Trophoblast cell (in vitro differentiated cells and primary cell): ENCODE data around the gene VWA3B.
"Not testable (repeated sequence)": the region's sequence is repeated elsewhere in the genome, so short reads cannot be mapped to it uniquely, and the experiment has no call there.

Source experiments
- DNase-seq, 2 donors: peaks; one replicate each; pipeline ENCODE4 v3.0.0-alpha.2; 2016
- H2AFZ ChIP-seq: 2 replicates; pipeline ENCODE4 v1.6.1; 2013; ENCODE audit warnings: low read length, moderate library complexity, mild to moderate bottlenecking; ENCODE audit not compliant: insufficient read depth, poor library complexity
- H2AK5ac ChIP-seq: 2 replicates; pipeline ENCODE4 v1.6.1; 2013; ENCODE audit warnings: mild to moderate bottlenecking, low read length
- H2BK120ac ChIP-seq: 2 replicates; pipeline ENCODE4 v1.6.1; 2013; ENCODE audit warnings: low read length, mild to moderate bottlenecking, moderate library complexity; ENCODE audit not compliant: insufficient read depth, poor library complexity
- H2BK12ac ChIP-seq: 2 replicates; pipeline ENCODE4 v1.6.1; 2013; ENCODE audit warnings: mild to moderate bottlenecking, low read length, moderate library complexity
- H2BK5ac ChIP-seq: 2 replicates; pipeline ENCODE4 v1.6.1; 2013; ENCODE audit warnings: low read length, low read depth, moderate library complexity, mild to moderate bottlenecking; ENCODE audit not compliant: poor library complexity
- H3K14ac ChIP-seq: 2 replicates; pipeline ENCODE4 v1.6.1; 2013; ENCODE audit warnings: mild to moderate bottlenecking, low read length
- H3K18ac ChIP-seq: 2 replicates; pipeline ENCODE4 v1.6.1; 2013; ENCODE audit warnings: mild to moderate bottlenecking, low read length
- H3K23ac ChIP-seq: 2 replicates; pipeline ENCODE4 v1.6.1; 2013; ENCODE audit warnings: low read length
- H3K27ac ChIP-seq: 2 replicates; pipeline ENCODE4 v1.5.1; 2013; ENCODE audit warnings: low read depth, mild to moderate bottlenecking, inconsistent platforms, low read length, moderate library complexity
- H3K27me3 ChIP-seq: 2 replicates; pipeline ENCODE4 v1.6.1; 2013; ENCODE audit warnings: inconsistent platforms, mild to moderate bottlenecking, low read length, moderate library complexity; ENCODE audit not compliant: insufficient read depth
- H3K36me3 ChIP-seq, 2 experiments: 1 replicate in 1 of 2; 2 replicates in 1 of 2; pipeline ENCODE4 v1.6.1; 2013; ENCODE audit warnings: low read length in 2 of 2, mild to moderate bottlenecking in 2 of 2, moderate library complexity in 1 of 2; ENCODE audit not compliant: insufficient read depth in 2 of 2, control insufficient read depth in 1 of 2
- H3K4ac ChIP-seq: 2 replicates; pipeline ENCODE4 v1.6.1; 2013; ENCODE audit warnings: low read depth, mild to moderate bottlenecking, low read length, moderate library complexity
- H3K4me1 ChIP-seq, 2 experiments: 1 replicate in 1 of 2; 2 replicates in 1 of 2; pipeline ENCODE4 v1.6.1; 2013; ENCODE audit warnings: low read length in 2 of 2, mild to moderate bottlenecking in 2 of 2, moderate library complexity in 1 of 2; ENCODE audit not compliant: insufficient read depth in 2 of 2, control insufficient read depth in 1 of 2
- H3K4me2 ChIP-seq: 2 replicates; pipeline ENCODE4 v1.6.1; 2013; ENCODE audit warnings: inconsistent platforms, mild to moderate bottlenecking, low read length, moderate library complexity
- H3K4me3 ChIP-seq: 2 replicates; pipeline ENCODE4 v1.5.1; 2013; ENCODE audit warnings: mild to moderate bottlenecking, low read depth, low read length, inconsistent platforms
- H3K79me1 ChIP-seq: one replicate; pipeline ENCODE4 v1.6.1; 2013; ENCODE audit warnings: low read length
- H3K79me2 ChIP-seq: 2 replicates; pipeline ENCODE4 v1.6.1; 2013; ENCODE audit warnings: low read length, mild to moderate bottlenecking; ENCODE audit not compliant: control insufficient read depth, insufficient read depth, poor library complexity
- H3K9ac ChIP-seq: 2 replicates; pipeline ENCODE4 v1.6.1; 2013; ENCODE audit warnings: mild to moderate bottlenecking, low read length
- H3K9me3 ChIP-seq: 2 replicates; pipeline ENCODE4 v1.6.1; 2013; ENCODE audit warnings: low read depth, mild to moderate bottlenecking, control low read depth, inconsistent platforms, low read length; ENCODE audit not compliant: insufficient read depth
- H4K12ac ChIP-seq: 2 replicates; pipeline ENCODE4 v1.6.1; 2013; ENCODE audit warnings: low read depth, mild to moderate bottlenecking, low read length, moderate library complexity
- H4K8ac ChIP-seq: 2 replicates; pipeline ENCODE4 v1.6.1; 2013; ENCODE audit warnings: low read depth, mild to moderate bottlenecking, low read length, moderate library complexity
- H4K91ac ChIP-seq: one replicate; pipeline ENCODE4 v1.6.1; 2013; ENCODE audit warnings: low read depth, mild to moderate bottlenecking, low read length, moderate library complexity
- WGBS: extraction: QIAGEN DNeasy Blood & Tissue Kit; methylation state at CpG from one replicate; pipeline ENCODE4 v1.1.7; 2013; ENCODE audit warnings: missing lambda C conversion rate; ENCODE audit not compliant: insufficient read length, insufficient coverage; ENCODE audit errors: extremely low coverage; 5-methylcytosine and 5-hydroxymethylcytosine counted together

VWA3B gene

DNA sequence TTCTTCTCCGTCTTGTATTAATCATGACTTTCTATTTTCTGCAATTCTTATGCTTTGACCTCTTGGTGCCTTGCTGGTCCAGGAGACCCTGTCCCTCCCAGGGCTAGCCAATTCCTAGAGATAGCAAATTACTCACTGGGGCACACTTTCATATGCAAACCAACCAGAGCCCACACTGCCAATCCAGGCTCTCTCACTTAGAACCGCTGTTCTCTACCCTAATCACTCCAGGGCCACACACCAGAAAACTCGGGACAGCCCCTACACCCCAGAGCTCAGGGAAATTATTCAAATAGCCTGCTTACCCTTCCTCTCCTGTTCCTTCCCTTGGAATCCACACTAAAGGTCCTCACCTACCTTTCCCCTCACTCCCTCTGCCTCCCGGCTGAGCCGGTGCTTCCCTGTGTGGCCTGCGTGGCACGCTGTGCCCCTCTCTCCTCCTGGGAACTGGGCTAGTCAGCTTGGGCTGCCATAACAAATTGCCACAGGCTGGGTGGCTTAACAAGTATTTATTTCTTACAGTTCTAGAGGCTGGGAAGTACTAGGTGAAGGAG lies 41.7 kb downstream of the VWA3B start:
- no peaks in the 10 kb centered on the region for H3K4me1 ChIP-seq
- WGBS = no CpG with 5 or more reads among the region's 7 CpGs
- no peak overlapping the region for H3K27ac ChIP-seq
- H3K36me3 ChIP-seq = no peaks in the 10 kb centered on the region
- H2BK12ac ChIP-seq = no peak overlapping the region
- H3K4me3 ChIP-seq = no peak overlapping the region
- no peak overlapping the region for H2BK120ac ChIP-seq
- no peak overlapping the region for H2BK5ac ChIP-seq
- no peak overlapping the region for H2AK5ac ChIP-seq
- DNase-seq = no peak
- no peak overlapping the region for H3K23ac ChIP-seq
- no peaks in the 10 kb centered on the region for H3K79me2 ChIP-seq
- no peak overlapping the region for H4K8ac ChIP-seq
- H3K9me3 ChIP-seq = peaks cover 4% of the 10 kb centered on the region
- H2AFZ ChIP-seq = no peak overlapping the region
- H3K4me2 ChIP-seq = no peak overlapping the region
- no peak overlapping the region for H4K12ac ChIP-seq
- H4K91ac ChIP-seq = no peak overlapping the region
- no peak overlapping the region for H3K14ac ChIP-seq
- H3K18ac ChIP-seq = no peak overlapping the region
- H3K79me1 ChIP-seq = no peaks in the 10 kb centered on the region
- no peak overlapping the region for H3K4ac ChIP-seq
- H3K9ac ChIP-seq = no peak overlapping the region
- H3K27me3 ChIP-seq = no peaks in the 10 kb centered on the region

GRCh38 chr2:98130073-98130472 lies 43.1 kb downstream of the VWA3B start:
- not testable (repeated sequence) for H2AK5ac ChIP-seq, H3K36me3 ChIP-seq, H2BK5ac ChIP-seq, H4K12ac ChIP-seq, H2BK120ac ChIP-seq, H2BK12ac ChIP-seq, H3K9me3 ChIP-seq, H2AFZ ChIP-seq, H3K4me1 ChIP-seq, H3K4ac ChIP-seq, H3K27ac ChIP-seq, H3K23ac ChIP-seq, H3K14ac ChIP-seq, H4K8ac ChIP-seq, H3K9ac ChIP-seq, H3K4me3 ChIP-seq, H3K79me1 ChIP-seq, H3K79me2 ChIP-seq, H3K18ac ChIP-seq, H3K4me2 ChIP-seq, H4K91ac ChIP-seq, H3K27me3 ChIP-seq
- no CpG with 5 or more reads among the region's 5 CpGs for WGBS
- DNase-seq = peak in 1 of 2 donors; percentile 18

DNA sequence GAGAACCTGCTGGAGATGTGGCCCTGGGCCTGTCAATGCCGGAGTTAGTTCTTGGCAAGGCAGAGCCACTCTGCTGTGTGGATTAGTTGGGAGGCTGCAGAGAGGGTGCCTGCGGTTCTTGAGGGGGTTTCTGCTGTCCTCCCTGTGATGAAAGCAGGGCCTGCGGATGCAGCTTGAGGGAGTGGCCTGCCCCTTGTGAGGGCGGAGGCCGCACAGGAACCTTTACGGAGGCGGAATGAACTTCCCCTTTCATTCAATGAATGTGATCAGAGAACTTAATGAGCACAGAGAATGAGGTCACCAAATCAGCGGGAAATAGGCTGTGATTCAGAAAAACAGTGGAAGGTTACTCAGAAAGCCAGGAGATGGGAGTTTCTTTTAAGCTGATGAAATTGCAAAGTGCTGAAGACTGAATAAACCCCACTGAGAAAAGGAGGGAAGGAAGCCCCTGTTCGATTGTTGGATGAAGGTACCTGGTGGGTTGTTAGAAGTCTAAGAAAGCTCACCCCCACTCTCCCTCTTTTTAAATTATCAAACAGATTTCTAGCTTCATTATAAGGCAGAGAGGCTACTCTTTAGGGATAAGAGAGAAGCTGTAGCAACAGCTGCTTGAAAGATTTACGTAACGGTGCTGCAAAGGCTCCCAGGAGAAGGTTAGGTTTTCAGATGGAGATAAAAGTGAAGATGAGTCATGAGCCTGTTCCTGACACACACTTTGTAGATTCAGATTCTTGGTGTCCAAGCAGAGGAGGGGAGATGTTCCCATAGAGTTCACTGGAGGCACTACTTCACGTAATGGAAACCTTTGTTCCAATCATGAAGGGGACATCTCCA lies 47.4 kb downstream of the VWA3B start:
- peak; percentile 30 to 58 for DNase-seq
- Histone ChIP-seq H4K12ac (no peak overlapping the region), H2BK5ac (no peak overlapping the region), H3K9me3 (peaks cover 5% of the 10 kb centered on the region), H3K18ac (no peak overlapping the region), H3K23ac (no peak overlapping the region), H2AK5ac (no peak overlapping the region), H3K4me1 (no peaks in the 10 kb centered on the region), H3K9ac (no peak overlapping the region), H3K79me1 (no peaks in the 10 kb centered on the region), H3K4me2 (no peak overlapping the region), H3K27me3 (no peaks in the 10 kb centered on the region), H3K14ac (no peak overlapping the region), H3K4me3 (no peak overlapping the region), H3K4ac (no peak overlapping the region), H3K27ac (no peak overlapping the region), H4K91ac (no peak overlapping the region), H3K79me2 (no peaks in the 10 kb centered on the region), H3K36me3 (no peaks in the 10 kb centered on the region), H4K8ac (no peak overlapping the region), H2BK12ac (no peak overlapping the region), H2AFZ (no peak overlapping the region), H2BK120ac (no peak overlapping the region)
- WGBS = no CpG with 5 or more reads among the region's 12 CpGs

- H3K79me2 ChIP-seq = no peaks in the 10 kb centered on the region
- no peak overlapping the region for H4K91ac ChIP-seq
- H3K27ac ChIP-seq = no peak overlapping the region
- no peaks in the 10 kb centered on the region for H3K4me1 ChIP-seq
- no peak for DNase-seq
- H3K36me3 ChIP-seq = no peaks in the 10 kb centered on the region
- H4K8ac ChIP-seq = no peak overlapping the region
- no peak overlapping the region for H3K4me3 ChIP-seq
- no peak overlapping the region for H2BK120ac ChIP-seq
- H2BK5ac ChIP-seq = no peak overlapping the region
- peaks cover 5% of the 10 kb centered on the region for H3K9me3 ChIP-seq
- no peaks in the 10 kb centered on the region for H3K27me3 ChIP-seq
- H3K23ac ChIP-seq = no peak overlapping the region
- H3K9ac ChIP-seq = no peak overlapping the region
- no peak overlapping the region for H3K14ac ChIP-seq
- H3K4me2 ChIP-seq = no peak overlapping the region
- H2BK12ac ChIP-seq = no peak overlapping the region
- no peak overlapping the region for H3K18ac ChIP-seq
- H3K4ac ChIP-seq = no peak overlapping the region
- no peak overlapping the region for H2AK5ac ChIP-seq
- H3K79me1 ChIP-seq = no peaks in the 10 kb centered on the region
- no peak overlapping the region for H2AFZ ChIP-seq
- no peak overlapping the region for H4K12ac ChIP-seq
Observed at GRCh38 chr2:98137196-98137595, 50.2 kb downstream of the VWA3B start.
